Activated naive CD8-positive, alpha-beta T cell treated with anti-CD3 and anti-CD28 coated beads, Interleukin-2, amount 10 ng/mL, durations not matched to agents 7 days and 5 days (primary cell): ENCODE measurements around the gene LPAR5. TPM values are rescaled to one million over a fixed set of nuclear protein-coding genes. Genes with fewer than 3 reads are reported as not detected.

Experiments used
- ATAC-seq: fragments of 150-1000 bp; cut with Tn5 transposase; one replicate; pipeline ENCODE4 v1.10.0; 2021; ENCODE audit warnings: low read depth, moderate library complexity
- POLR2A ChIA-PET: fragments of 350-600 bp; sonication (Branson Sonifier 250); formaldehyde crosslinking; loops from one replicate; lab custom pipeline; 2021; ENCODE audit warnings: antibody characterized with exemption; lab: Charles Lee
- DNase-seq: peaks from one replicate; pipeline ENCODE4 v3.0.0; 2021
- H3K27ac Mint-ChIP-seq: one replicate; pipeline ENCODE4 v1.8.0; 2022; ENCODE audit warnings: mild to moderate bottlenecking, mixed read lengths
- H3K27me3 Mint-ChIP-seq: one replicate; pipeline ENCODE4 v1.8.0; 2022; ENCODE audit warnings: mild to moderate bottlenecking, moderate library complexity, mixed read lengths
- H3K36me3 Mint-ChIP-seq: one replicate; pipeline ENCODE4 v1.8.0; 2021; ENCODE audit warnings: mild to moderate bottlenecking, mixed read lengths
- H3K4me1 Mint-ChIP-seq: one replicate; pipeline ENCODE4 v1.8.0; 2021; ENCODE audit warnings: mixed read lengths
- H3K4me3 Mint-ChIP-seq: one replicate; pipeline ENCODE4 v1.8.0; 2022; ENCODE audit warnings: mild to moderate bottlenecking, moderate library complexity, mixed read lengths
- H3K9me3 Mint-ChIP-seq: one replicate; pipeline ENCODE4 v1.8.0; 2021; ENCODE audit warnings: mixed read lengths
- total RNA-seq, 2 experiments: library from RNA; stranded (reverse); gene quantifications; one replicate each; pipeline ENCODE4 v1.2.3, GENCODE V29; 2021

Gene LPAR5
- total RNA-seq, 2 experiments from 2014 or later: 19.4 to 20.9 TPM

GRCh38 chr12:6632026-6632983, 3.5 kb downstream of the LPAR5 start:
- POLR2A ChIA-PET: interaction anchor here (0.5 to 3.9 kb wide), 17 partner anchors 12 to 1672 kb away, joined by 3 to 28 read pairs (median 4); partner anchors contain the start of genes C12orf57, GAPDH, RNU7-1 and USP5
- Mint-ChIP-seq H3K9me3 (no peaks in the 10 kb centered on the region), H3K27ac (peak overlapping the region; percentile 99), H3K36me3 (no peaks in the 10 kb centered on the region), H3K4me3 (peak overlapping the region; percentile 89), H3K4me1 (peaks cover 57% of the 10 kb centered on the region), H3K27me3 (no peaks in the 10 kb centered on the region)
- DNase-seq: peak; percentile 54
- ATAC-seq: peak; percentile 79

DNA sequence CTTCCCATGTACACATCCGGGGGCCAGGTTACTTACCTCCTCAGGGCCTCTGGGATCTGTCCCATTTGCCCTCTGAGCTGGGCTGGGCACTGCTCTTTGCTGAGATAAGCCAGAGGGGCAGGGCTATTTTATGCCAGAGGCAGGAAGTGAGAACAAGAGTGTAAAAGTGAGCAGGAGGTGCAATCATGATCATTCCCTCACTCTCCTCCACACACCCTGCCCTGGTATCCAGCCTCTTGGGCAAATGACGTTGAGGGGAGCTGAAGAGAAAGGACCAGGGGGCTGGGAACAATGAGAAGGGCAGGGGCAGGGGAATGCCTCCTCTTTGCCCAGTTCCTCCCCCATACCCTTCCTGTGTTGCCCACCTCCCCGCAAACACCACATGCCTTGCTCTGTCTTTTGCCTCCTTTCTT, 4.2 kb downstream of the LPAR5 start:
- Mint-ChIP-seq H3K4me1 (peaks cover 62% of the 10 kb centered on the region), H3K9me3 (no peaks in the 10 kb centered on the region), H3K4me3 (peak overlapping the region; percentile 89), H3K36me3 (no peaks in the 10 kb centered on the region), H3K27ac (peak overlapping the region; percentile 99), H3K27me3 (no peaks in the 10 kb centered on the region)
- peak; percentile 24 for ATAC-seq
- POLR2A ChIA-PET: interaction anchor here (0.6 to 3.9 kb wide), 15 partner anchors 11 to 312 kb away, joined by 3 to 28 read pairs (median 4); partner anchors contain the start of genes C12orf57, GAPDH, RNU7-1 and USP5
- peak; percentile 50 for DNase-seq

GRCh38 chr12:6630736-6631135, 5.0 kb downstream of the LPAR5 start:
- H3K4me3 Mint-ChIP-seq: peak overlapping the region; percentile 89
- H3K36me3 Mint-ChIP-seq: no peaks in the 10 kb centered on the region
- H3K27me3 Mint-ChIP-seq: no peaks in the 10 kb centered on the region
- POLR2A ChIA-PET: interaction anchor here (0.7 to 3.9 kb wide), 4 partner anchors 16 to 242 kb away, joined by 3 to 28 read pairs (median 17); partner anchors contain the start of genes SPSB2 and ZNF384
- ATAC-seq: no peak
- H3K9me3 Mint-ChIP-seq: no peaks in the 10 kb centered on the region
- DNase-seq: no peak
- peak overlapping the region; percentile 99 for H3K27ac Mint-ChIP-seq
- H3K4me1 Mint-ChIP-seq: peaks cover 58% of the 10 kb centered on the region

- peak; percentile 69 for ATAC-seq
- H3K9me3 Mint-ChIP-seq: no peaks in the 10 kb centered on the region
- peak overlapping the region; percentile 87 for H3K27ac Mint-ChIP-seq
- peak overlapping the region; percentile 91 for H3K4me3 Mint-ChIP-seq
- no peaks in the 10 kb centered on the region for H3K27me3 Mint-ChIP-seq
- H3K36me3 Mint-ChIP-seq: no peaks in the 10 kb centered on the region
- peaks cover 40% of the 10 kb centered on the region for H3K4me1 Mint-ChIP-seq
- POLR2A ChIA-PET: interaction anchor here (0.8 to 3.0 kb wide), 9 partner anchors 8 to 157 kb away, joined by 3 to 10 read pairs (median 4); partner anchors contain the start of genes LPAR5, MLF2 and VAMP1
- no peak for DNase-seq
These were observed 8.1 kb downstream of the LPAR5 start for GRCh38 chr12:6627616-6628015.

DNA sequence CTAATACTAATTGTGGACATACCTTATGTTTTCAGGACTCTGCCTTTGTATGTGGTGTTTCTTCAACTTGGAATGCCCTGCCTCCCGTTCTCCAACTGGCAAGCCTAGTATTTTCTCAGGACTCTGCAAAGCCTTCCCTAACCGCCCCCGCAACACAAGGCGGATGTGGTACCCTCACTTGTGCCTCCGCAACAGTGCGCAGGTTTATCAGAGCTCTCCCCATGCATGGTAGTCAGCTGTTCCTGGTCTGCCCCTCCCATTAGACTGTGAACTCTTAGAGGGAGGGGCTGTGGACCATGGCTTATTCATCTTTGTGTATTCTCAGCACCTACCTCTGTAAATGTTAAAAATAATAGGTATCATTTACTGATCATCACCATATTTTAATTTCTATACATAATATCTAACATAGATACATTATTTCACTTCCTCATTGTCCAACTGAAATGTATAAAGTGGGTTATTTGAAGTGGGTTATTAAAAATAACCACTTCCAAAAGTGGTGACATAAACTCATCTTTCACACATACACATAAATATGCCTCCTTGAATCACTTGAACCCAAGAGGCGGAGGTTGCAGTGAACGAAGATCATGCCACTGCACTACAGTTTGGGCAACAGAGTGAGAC, 9.0 kb downstream of the LPAR5 start:
- POLR2A ChIA-PET: interaction anchor here (1.2 to 3.0 kb wide), 3 partner anchors 13 to 58 kb away, joined by 3 to 10 read pairs (median 6); no protein-coding TSS in a partner anchor
- DNase-seq: no peak
- no peaks in the 10 kb centered on the region for H3K9me3 Mint-ChIP-seq
- peaks cover 32% of the 10 kb centered on the region for H3K4me1 Mint-ChIP-seq
- no peaks in the 10 kb centered on the region for H3K27me3 Mint-ChIP-seq
- ATAC-seq: no peak
- H3K36me3 Mint-ChIP-seq: no peaks in the 10 kb centered on the region
- peak overlapping the region; percentile 91 for H3K4me3 Mint-ChIP-seq
- H3K27ac Mint-ChIP-seq: peak overlapping the region; percentile 18

GRCh38 chr12:6620885-6621274, 14.9 kb downstream of the LPAR5 start:
- Mint-ChIP-seq H3K27me3 (no peaks in the 10 kb centered on the region), H3K36me3 (peaks cover 8% of the 10 kb centered on the region), H3K4me3 (peak overlapping the region; percentile 72), H3K9me3 (no peaks in the 10 kb centered on the region), H3K4me1 (peaks cover 21% of the 10 kb centered on the region), H3K27ac (peak overlapping the region; percentile 83)
- ATAC-seq (no peak), DNase-seq (no peak)
- POLR2A ChIA-PET: interaction anchor here (1.0 to 2.1 kb wide), 6 partner anchors 8 to 157 kb away, joined by 3 to 10 read pairs (median 4); partner anchors contain the start of genes LPAR5, MLF2 and ZNF384

GRCh38 chr12:6620137-6620884, 15.4 kb downstream of the LPAR5 start:
- POLR2A ChIA-PET: interaction anchor here (1.0 to 2.1 kb wide), 7 partner anchors 8 to 158 kb away, joined by 3 to 10 read pairs (median 4); partner anchors contain the start of genes LPAR5, MLF2 and ZNF384
- peak; percentile 81 for ATAC-seq

DNA sequence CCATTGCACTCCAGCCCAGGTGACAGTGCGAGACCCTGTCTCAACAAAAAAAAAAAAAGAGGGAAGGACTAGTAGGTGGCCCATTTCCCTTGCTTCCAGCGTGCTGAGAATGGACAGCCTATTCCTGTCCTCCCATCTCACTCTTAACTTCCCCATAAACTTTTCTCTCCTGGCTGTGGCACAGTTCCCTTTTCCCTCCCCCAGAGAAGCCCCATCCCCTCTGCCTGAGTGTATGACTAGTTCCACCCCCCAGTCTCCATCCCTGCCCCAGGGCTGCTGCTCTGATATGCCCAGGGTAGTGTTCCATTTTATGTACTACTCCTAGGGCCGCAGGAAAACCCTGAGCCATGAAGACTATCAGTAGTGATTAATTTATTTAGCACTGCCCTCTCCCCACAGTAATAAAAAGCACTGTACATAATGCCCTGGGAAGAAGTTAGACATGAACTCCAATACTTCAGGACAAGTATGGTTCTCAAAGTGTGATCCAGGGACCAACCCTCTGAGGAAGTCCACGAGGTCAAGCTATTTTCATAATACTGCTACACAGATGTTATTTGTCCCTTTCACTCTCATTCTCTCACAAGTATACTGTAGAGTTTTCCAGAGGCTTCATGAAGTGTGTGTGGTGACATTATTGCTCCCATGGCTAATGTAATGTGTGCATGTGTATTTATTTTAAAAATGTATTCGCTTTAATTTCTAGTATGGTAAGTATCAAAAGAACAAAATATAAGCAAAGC, 17.1 kb downstream of the LPAR5 start:
- DNase-seq (no peak), ATAC-seq (no peak)
- H3K4me1 Mint-ChIP-seq: peaks cover 31% of the 10 kb centered on the region
- POLR2A ChIA-PET: interaction anchor here (2.1 kb wide), 1 partner anchor 71 kb away, joined by 9 read pairs; the partner anchor contains the start of gene ZNF384
- no peaks in the 10 kb centered on the region for H3K9me3 Mint-ChIP-seq
- H3K27ac Mint-ChIP-seq: no peak overlapping the region
- H3K36me3 Mint-ChIP-seq: peaks cover 8% of the 10 kb centered on the region
- no peaks in the 10 kb centered on the region for H3K27me3 Mint-ChIP-seq
- H3K4me3 Mint-ChIP-seq: no peak overlapping the region

More at GRCh38 chr12:6620137-6620884, 15.4 kb downstream of the LPAR5 start:
- Mint-ChIP-seq H3K4me1 (peaks cover 21% of the 10 kb centered on the region), H3K4me3 (peak overlapping the region; percentile 72), H3K9me3 (no peaks in the 10 kb centered on the region), H3K36me3 (peaks cover 8% of the 10 kb centered on the region), H3K27ac (no peak overlapping the region), H3K27me3 (no peaks in the 10 kb centered on the region)
- DNase-seq: peak; percentile 73

DNA sequence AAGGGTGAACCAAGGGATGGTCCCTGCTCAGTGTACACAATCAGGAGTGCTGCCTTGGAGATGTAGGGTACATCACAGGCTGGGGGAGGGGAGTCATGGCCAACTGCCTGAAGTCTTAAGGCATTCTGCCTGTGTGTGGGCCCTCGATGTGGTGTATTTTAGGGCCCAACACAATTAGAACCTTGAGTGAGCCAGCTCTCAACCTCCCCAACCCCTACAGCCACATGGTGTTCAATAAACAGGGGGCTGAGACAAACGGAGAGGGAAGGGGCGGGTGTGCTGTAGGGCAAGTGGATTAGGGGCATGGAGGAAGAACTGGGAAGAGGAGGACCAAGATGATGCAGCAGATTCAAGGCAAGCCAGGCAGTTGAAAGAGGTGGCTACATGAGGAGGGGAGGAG, 20.0 kb downstream of the LPAR5 start:
- ATAC-seq (no peak), DNase-seq (no peak)
- peaks cover 51% of the 10 kb centered on the region for H3K4me1 Mint-ChIP-seq
- H3K4me3 Mint-ChIP-seq: no peak overlapping the region
- peak overlapping the region; percentile 62 for H3K27ac Mint-ChIP-seq
- POLR2A ChIA-PET: interaction anchor here (0.7 to 4.3 kb wide), 6 partner anchors 15 to 108 kb away, joined by 3 to 28 read pairs (median 10); partner anchors contain the start of genes COPS7A, LPAR5 and ZNF384
- H3K27me3 Mint-ChIP-seq: no peaks in the 10 kb centered on the region
- peaks cover 8% of the 10 kb centered on the region for H3K36me3 Mint-ChIP-seq
- no peaks in the 10 kb centered on the region for H3K9me3 Mint-ChIP-seq

- no peak overlapping the region for H3K4me3 Mint-ChIP-seq
- H3K27ac Mint-ChIP-seq: peak overlapping the region; percentile 87
- H3K9me3 Mint-ChIP-seq: no peaks in the 10 kb centered on the region
- DNase-seq (no peak), ATAC-seq (no peak)
- POLR2A ChIA-PET: interaction anchor here (0.7 to 4.3 kb wide), 8 partner anchors 9 to 109 kb away, joined by 3 to 28 read pairs (median 10); partner anchors contain the start of genes COPS7A, LPAR5 and ZNF384
- peaks cover 6% of the 10 kb centered on the region for H3K36me3 Mint-ChIP-seq
- H3K27me3 Mint-ChIP-seq: no peaks in the 10 kb centered on the region
- peaks cover 52% of the 10 kb centered on the region for H3K4me1 Mint-ChIP-seq
These were observed 21.1 kb downstream of the LPAR5 start for GRCh38 chr12:6614513-6615172.
